GM21619 (cell line): Measurements from ENCODE around the gene MUC12.
"Not testable (repeated sequence)": the region's sequence is repeated elsewhere in the genome, so short reads cannot be mapped to it uniquely, and the experiment has no call there.

ENCODE experiments used
- ATAC-seq: cut with Tn5 transposase; IDR thresholded peaks from one replicate; pipeline ENCODE4 v1.9.1; 2021; ENCODE audit not compliant: unreplicated experiment

The MUC12 gene

DNA sequence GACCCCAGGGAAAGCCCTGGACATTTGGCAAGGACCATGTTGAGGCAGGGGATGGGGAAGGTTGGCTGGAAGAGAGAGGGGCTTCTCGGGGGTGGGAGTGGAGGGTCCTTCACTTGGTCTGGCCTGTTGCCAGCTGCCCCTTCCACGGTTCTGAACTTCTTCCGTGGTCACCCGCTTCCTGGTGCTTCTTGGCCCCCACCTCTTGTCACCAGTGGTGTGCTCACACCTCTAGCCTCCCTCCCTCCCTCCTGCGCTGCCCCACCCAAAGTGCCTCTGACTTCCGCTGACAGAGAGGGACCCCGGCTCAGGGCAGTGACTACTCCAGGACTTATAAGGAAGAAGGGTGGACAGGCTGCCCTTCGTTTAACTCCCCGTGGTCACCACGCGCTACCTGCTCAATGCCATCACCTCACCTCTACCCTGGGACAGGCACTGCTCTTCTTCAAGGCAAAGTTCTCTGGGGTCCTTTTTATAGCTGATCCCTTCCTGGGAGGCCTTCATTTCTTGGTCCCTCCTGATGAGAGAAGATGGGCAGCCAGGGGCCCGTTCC, at the start of gene MUC12:
Gene MUC12, plus strand, starts transcription at position 500 of the 550 bp plus-strand sequence. CDS start 58 bp downstream, outside the sequence.
- no peak for ATAC-seq

- ATAC-seq: not testable (repeated sequence)
These were observed 49.5 kb upstream of the MUC12 start for GRCh38 chr7:100919779-100920437.

GRCh38 chr7:100921039-100921438, 48.3 kb upstream of the MUC12 start:
- no peak for ATAC-seq

- not testable (repeated sequence) for ATAC-seq
These were observed 45.7 kb upstream of the MUC12 start for GRCh38 chr7:100923616-100924015.

GRCh38 chr7:100929808-100930174, 39.6 kb upstream of the MUC12 start:
- ATAC-seq: no peak

DNA sequence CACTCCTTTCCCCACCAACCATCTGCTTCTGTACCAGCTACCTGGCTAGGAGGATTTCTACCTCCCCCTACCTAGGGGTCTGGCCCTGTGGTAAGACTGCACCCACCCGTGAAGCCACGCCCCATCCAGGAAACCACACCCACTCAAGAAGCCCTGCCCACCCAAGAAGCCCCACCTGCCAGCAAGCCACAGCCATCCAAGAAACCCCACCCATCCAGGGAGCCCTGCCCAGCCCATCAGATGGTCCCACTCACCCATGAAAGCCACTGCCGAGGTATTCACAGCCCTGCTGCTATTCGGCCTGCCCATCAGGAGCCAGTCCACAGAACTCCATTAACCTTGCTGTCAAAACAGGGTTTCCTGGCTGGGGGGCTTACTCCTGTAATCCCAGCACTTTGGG, 35.6 kb upstream of the MUC12 start:
- no peak for ATAC-seq

DNA sequence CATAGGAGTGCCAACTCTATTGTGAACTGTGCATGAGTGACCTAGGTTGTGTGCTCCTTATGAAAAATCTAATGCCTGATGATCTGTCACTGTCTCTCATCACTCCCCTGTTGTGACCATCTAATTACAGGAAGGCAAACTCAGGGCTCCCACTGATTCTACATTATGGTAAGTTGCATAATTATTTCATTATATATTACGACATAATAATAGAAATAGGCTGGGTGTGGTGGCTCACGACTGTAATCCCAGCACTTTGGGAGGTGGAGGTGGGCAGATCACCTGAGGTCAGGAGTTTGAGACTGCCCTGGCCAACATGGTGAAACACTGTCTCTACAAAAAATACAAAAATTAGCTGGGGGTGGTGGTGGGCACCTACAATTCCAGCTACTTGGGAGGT, 34.0 kb upstream of the MUC12 start:
- ATAC-seq: not testable (repeated sequence)

DNA sequence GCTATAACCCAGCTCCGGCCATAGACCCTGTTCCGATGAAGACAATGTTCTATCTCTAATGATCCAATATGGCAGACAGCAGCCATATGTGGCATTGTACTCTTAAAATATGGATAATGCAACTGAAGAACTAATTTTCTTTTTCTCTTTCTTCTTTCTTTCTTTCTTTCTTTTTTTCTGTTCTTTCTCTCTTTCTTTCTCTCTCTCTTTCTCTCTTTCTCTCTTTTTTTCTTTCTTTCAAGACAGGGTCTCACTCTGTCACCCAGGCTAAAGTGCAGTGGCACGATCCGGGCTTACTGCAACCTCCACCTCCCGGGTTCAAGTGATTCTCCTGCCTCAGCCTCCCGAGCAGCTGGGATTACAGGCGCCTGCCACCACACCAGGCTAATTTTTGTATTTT, 33.2 kb upstream of the MUC12 start:
- not testable (repeated sequence) for ATAC-seq

DNA sequence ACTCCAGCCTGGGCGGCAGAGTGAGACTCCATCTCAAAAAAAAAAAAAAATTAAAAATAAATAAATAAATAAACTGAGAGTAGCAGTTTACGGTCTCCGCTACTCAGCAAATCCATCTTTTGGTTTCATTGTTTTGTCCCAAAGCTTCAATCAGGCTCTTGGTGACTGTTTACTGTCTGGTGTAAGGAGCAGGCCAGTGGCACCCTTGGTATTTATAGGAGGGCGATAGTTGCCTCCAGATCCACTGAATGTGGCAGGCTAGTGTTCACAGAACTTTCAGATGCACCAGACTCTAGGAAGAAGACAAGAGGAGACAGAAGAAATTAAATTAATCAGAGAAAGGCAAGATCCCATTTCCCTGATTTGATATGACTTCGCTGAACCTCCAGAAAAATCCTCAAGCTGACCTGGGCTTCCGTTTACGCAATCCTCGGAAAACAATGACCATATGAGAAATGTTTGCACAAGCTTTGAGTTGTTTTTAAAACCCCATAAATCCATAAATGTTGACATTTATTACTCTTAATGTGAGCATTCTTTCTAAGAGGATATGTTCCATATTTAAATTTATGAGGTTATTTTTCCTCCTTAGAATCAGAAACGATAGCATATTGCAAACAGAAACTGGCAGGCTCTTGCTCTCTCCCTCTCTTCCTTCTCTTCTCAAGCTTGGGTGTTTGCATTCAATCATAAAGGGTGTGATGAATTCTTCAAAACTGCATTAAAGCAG, 27.2 kb upstream of the MUC12 start:
- ATAC-seq: no peak

GRCh38 chr7:100943693-100944092, 25.7 kb upstream of the MUC12 start:
- ATAC-seq: no peak

- ATAC-seq: no peak
These were observed 25.2 kb upstream of the MUC12 start for GRCh38 chr7:100944138-100944537.

DNA sequence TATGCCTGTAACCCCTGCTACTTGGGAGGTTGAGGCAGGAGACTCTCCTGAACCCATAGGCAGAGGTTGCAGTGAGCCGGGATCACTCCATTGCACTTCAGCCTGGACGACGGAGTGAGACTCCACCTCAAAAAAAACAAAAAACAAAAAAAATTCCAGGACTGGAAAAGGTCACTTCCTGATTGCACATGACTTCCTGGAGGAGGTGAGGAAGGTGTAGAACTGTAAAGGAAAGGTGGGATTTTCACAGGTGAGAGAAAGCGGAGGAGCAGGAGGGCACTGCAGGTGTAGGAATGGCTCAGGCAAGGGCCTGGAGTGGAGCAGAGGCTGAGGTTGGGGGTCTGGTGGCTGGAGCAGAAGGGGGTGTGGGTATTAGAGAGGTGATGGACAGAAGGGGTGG, 23.3 kb upstream of the MUC12 start:
- no peak for ATAC-seq

DNA sequence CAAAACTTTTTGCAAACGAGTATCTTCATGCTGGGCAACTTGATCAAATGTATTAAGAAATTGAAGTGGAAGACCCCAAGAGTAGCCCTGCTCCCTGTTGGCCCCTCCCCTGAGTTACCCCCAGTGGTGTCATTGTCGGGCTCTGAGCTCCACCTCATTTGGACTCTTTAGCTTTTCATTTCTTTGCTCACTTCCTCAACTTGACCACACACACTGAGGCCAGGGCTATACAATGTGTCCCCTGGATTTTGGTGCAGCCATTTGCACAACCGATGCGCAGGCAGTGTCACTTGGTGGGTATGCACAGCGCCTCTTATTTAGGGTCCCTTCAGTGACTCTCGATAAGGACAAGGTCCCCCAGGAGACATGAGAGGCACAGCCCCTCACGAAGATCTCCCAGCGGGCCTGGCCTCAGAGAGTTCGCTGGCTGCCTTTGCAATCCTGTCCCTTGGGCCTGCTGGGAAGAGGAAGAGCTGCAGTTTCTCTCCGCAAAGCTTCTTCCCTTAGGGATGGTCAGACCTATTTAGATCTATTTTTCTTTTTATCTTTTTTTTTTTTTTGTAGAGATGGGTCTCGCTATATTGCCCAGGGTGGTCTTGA, 22.5 kb upstream of the MUC12 start:
- ATAC-seq: no peak

DNA sequence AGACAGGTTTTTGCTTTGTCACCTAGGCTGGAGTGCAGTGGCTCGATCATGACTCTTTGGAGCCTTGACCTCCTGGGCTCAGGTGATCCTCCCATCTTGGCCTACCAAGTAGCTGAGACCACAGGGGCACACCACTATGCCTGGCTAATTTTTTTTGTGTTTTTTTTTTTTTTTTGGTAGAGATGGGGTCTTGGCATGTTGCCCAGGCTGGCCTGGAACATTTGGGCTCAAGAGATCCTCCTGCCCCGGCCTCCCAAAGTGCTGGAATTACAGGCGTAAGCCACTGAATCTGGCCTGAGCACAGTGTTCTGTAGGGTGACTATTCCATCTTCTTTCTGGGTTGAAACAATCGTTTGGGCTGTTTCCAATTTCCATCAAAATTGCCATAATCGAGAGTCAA, 21.6 kb upstream of the MUC12 start:
- no peak for ATAC-seq

- no peak for ATAC-seq
These were observed 20.0 kb upstream of the MUC12 start, which contains the start of gene MUC3A for GRCh38 chr7:100949227-100949932. Gene MUC3A (plus strand): TSS chr7:100949534. CDS start chr7:100949625, 91 bp downstream.

DNA sequence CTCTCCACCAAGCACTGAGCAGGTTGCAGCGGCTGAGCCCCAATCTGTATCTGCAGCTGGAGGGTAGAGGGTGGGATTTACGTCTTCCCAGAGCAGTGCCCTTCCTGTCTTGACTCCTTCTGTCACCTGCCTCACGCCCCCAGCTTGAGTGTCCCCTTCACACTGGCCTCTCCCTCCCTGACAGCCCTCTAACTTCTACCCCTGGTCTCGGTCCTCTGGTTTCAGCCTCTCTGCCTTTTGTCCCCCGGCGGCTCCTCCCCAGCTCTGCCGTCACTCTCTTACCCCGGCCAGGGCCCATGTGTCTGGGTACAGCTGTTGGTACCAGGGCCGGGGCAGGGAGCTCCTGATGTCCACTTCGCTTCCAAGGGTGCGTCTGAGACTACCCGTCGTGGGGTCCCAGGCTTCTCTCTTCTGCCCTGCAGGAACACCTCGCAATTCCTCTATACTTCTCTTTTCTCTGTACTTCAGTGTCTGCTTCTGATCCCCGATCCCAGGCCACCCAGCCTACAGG, 19.4 kb upstream of the MUC12 start:
- no peak for ATAC-seq

DNA sequence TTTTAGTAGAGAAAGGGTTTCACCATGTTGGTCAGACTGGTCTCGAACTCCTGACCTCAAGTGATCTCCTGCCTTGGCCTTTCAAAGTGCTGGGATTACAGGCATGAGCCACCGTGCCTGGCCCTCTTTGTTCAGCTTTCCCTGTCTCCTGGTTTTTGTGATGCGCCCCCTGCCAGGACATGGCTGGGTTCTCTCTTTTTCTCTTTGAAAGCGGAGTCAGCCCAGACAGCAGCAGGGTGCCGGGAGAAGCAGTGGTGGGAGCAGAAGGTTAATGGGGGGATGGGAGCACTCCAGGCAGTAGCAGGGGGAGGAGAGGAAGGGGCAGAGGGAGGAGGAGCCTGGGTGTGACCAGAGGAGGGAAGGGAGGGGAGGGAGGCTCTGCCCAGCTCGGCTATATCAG, 18.2 kb upstream of the MUC12 start:
- ATAC-seq: no peak

DNA sequence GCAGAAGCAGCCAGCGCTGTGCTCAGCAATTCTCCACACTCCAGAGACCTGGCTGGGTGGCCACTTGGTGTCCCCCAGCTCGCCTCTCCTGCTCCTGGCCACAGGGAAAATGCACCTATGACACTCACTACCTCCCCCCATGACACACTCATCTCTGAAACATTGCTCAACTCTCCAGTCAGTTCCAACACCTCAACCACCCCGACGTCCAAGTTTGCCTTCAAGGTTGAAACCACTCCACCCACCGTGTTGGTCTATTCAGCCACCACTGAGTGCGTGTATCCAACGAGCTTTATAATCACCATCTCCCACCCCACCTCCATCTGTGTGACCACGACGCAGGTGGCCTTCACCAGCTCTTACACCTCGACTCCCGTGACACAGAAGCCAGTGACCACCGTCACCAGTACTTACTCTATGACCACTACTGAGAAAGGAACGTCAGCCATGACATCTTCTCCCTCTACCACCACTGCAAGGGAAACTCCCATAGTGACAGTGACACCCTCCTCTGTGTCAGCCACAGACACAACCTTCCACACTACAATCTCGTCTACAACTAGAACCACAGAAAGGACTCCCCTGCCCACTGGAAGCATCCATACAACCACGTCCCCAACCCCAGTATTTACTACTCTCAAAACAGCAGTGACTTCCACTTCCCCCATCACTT, 17.3 kb upstream of the MUC12 start:
- no peak for ATAC-seq

- ATAC-seq: no peak
These were observed 16.7 kb upstream of the MUC12 start for GRCh38 chr7:100952641-100953040.

- ATAC-seq: no peak
These were observed 11.4 kb upstream of the MUC12 start for GRCh38 chr7:100957832-100958421.
